Spleen (tissue), 7 donors: Measurements from ENCODE around the gene OSBPL1A.

Experiments
- POLR2A ChIP-seq, 3 donors: fragments of 450-650 bp; IDR thresholded peaks; one replicate each; pipeline ENCODE4 v1.5.1; 2017; ENCODE audit warnings: antibody characterized with exemption in 3 of 3, mild to moderate bottlenecking in 1 of 3
- POLR2AphosphoS5 ChIP-seq, 3 donors: sonication (generic); formaldehyde crosslinking; IDR thresholded peaks; one replicate each; pipeline ENCODE4 v1.5.1; 2017; ENCODE audit warnings: antibody characterized with exemption in 3 of 3
- TF ChIP-seq, protein P1 (sequence below), 11 experiments: fragments of 200-600 bp in 7 of 11; fragments of 450-650 bp in 4 of 11; sonication (generic) in 4 of 11; IDR thresholded peaks in 8 of 11; conservative IDR thresholded peaks in 3 of 11; 1 replicate in 7 of 11; 2 replicates in 4 of 11; pipeline versions ENCODE4 v1.4.0 to v1.8.0; 2016 to 2021; ENCODE audit warnings: antibody characterized with exemption in 11 of 11, inconsistent platforms in 4 of 11, mild to moderate bottlenecking in 1 of 11
- donor health status: DM: no; HTN: no; CAD: no; lungs with moderate emphysema.
- donor health status: DM: no; HTN: no; CAD: no.
- donor health status: DM: no; HTN: no; CAD: no.

DNA sequence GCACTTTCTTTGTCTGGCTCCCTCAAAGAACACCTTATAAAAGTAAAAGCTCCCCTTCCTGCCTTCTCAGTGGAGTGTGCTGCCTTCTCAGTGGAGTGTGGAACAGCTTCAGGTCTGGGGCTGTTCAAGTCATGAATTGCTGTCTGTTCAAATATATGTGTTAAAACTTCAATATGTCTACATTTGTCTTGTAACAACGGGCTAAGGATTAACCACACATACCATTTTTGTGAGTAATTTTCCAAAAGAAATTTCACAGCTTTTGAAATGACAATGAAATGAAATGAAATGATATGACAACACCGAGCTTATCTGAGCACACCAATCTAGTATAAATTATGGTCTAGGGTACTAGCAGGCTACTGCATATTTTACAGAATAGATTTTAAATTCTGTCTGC, 215.8 kb downstream of the OSBPL1A start:
- TF ChIP-seq, protein P1, sequence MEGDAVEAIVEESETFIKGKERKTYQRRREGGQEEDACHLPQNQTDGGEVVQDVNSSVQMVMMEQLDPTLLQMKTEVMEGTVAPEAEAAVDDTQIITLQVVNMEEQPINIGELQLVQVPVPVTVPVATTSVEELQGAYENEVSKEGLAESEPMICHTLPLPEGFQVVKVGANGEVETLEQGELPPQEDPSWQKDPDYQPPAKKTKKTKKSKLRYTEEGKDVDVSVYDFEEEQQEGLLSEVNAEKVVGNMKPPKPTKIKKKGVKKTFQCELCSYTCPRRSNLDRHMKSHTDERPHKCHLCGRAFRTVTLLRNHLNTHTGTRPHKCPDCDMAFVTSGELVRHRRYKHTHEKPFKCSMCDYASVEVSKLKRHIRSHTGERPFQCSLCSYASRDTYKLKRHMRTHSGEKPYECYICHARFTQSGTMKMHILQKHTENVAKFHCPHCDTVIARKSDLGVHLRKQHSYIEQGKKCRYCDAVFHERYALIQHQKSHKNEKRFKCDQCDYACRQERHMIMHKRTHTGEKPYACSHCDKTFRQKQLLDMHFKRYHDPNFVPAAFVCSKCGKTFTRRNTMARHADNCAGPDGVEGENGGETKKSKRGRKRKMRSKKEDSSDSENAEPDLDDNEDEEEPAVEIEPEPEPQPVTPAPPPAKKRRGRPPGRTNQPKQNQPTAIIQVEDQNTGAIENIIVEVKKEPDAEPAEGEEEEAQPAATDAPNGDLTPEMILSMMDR (IDR thresholded peaks at IDR 0.05 in 8 of 11, conservative IDR thresholded peaks at IDR 0.05 in 3 of 11) = no peak
- TF ChIP-seq POLR2AphosphoS5 (IDR thresholded peaks at IDR 0.05) (no peak), POLR2A (IDR thresholded peaks at IDR 0.05) (no peak)
